ENCODE measurements around the gene CYP4F8. TPM values are rescaled to one million over a fixed set of nuclear protein-coding genes. Genes with fewer than 3 reads are reported as not detected.

The CYP4F8 gene
- total RNA-seq, 1 donor from 2014 or later, result not detected

DNA sequence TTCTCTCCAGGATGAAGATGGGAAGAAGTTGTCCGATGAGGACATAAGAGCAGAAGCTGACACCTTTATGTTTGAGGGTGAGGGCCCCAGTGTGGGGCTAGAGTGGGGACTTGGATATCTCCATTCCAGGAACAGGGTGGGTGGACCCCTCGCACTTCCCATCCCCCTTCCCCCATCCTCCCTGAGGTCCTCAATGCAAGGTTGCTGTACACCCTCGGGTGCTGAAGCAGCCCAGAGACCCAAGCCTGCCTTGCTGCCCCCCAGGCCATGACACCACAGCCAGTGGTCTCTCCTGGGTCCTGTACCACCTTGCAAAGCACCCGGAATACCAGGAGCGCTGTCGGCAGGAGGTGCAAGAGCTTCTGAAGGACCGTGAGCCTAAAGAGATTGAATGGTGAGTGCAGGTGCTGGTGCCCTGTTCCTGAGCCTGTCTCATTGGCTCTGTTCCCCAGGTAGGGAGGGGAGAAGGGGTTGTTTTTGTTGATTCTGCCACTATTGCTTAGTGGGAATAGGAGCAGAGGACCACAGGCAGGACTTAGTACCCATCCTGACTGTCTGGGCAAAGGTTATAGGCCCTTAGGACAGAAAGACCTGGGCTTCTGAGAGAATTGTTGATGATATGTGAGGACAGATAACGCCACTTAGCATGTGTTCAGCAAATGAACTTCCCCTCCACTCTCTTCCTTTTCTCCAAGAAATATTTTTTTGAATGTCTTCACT lies 37.7 kb downstream of the CYP4F8 start:
- H3F3A ChIP-seq (ENCODE audit: low read depth), result no peaks in the 10 kb centered on the region
- H3K4me3 Mint-ChIP-seq, result no peak overlapping the region
- TF ChIP-seq EZH2 (IDR thresholded peaks at IDR 0.05) (no peak), EZH2phosphoT487 (IDR thresholded peaks at IDR 0.05) (no peak)
- TF ChIP-seq, protein P1, sequence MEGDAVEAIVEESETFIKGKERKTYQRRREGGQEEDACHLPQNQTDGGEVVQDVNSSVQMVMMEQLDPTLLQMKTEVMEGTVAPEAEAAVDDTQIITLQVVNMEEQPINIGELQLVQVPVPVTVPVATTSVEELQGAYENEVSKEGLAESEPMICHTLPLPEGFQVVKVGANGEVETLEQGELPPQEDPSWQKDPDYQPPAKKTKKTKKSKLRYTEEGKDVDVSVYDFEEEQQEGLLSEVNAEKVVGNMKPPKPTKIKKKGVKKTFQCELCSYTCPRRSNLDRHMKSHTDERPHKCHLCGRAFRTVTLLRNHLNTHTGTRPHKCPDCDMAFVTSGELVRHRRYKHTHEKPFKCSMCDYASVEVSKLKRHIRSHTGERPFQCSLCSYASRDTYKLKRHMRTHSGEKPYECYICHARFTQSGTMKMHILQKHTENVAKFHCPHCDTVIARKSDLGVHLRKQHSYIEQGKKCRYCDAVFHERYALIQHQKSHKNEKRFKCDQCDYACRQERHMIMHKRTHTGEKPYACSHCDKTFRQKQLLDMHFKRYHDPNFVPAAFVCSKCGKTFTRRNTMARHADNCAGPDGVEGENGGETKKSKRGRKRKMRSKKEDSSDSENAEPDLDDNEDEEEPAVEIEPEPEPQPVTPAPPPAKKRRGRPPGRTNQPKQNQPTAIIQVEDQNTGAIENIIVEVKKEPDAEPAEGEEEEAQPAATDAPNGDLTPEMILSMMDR (IDR thresholded peaks at IDR 0.05), result no peak
- H3K9me3 Mint-ChIP-seq, result peaks cover 22% of the 10 kb centered on the region
- H3K9me3 ChIP-seq (ENCODE audit: low read depth), result no peaks in the 10 kb centered on the region
- no peaks in the 10 kb centered on the region for H3K79me2 ChIP-seq (ENCODE audit: low read depth)
- H3K36me3 Mint-ChIP-seq, result no peaks in the 10 kb centered on the region
- no peaks in the 10 kb centered on the region for H3K27me3 ChIP-seq
- no peak overlapping the region for H3K4me3 ChIP-seq
- no peaks in the 10 kb centered on the region for H3K4me1 ChIP-seq
- no peaks in the 10 kb centered on the region for H3K36me3 ChIP-seq
- no peak for DNase-seq (ENCODE audit: low spot score)
- no peak overlapping the region for H3K27ac ChIP-seq
- no peak overlapping the region for H3K9ac ChIP-seq
- no peaks in the 10 kb centered on the region for H3K27me3 Mint-ChIP-seq (ENCODE audit: insufficient read depth, low read depth)
- H3K4me2 ChIP-seq, result no peak overlapping the region
- H3K4me1 Mint-ChIP-seq, result no peaks in the 10 kb centered on the region
- H3K27ac Mint-ChIP-seq, result no peak overlapping the region
- no peaks in the 10 kb centered on the region for H4K20me1 ChIP-seq (ENCODE audit: low read depth)
- H2AFZ ChIP-seq (replicated peaks), result no peak overlapping the region

DNA sequence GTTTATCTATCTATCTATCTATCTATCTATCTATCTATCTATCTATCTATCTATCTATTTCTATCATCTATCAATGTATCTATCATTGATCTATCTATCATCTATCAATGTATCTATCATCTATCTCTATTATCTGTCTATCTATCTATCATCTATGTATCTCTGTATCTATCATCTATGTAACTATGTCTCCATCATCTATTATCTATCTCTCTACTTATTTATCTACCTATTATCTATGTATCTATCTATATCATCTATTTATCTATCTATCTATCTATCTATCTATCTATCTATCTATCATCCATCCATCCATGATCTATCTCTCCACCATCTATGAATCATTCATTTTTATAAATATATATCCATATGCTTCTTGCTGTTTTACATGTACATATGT lies 41.4 kb downstream of the CYP4F8 start:
- H3K9ac ChIP-seq, result no peak overlapping the region
- Mint-ChIP-seq H3K36me3 (no peaks in the 10 kb centered on the region), H3K27me3 (ENCODE audit: insufficient read depth, low read depth) (no peaks in the 10 kb centered on the region), H3K4me3 (no peak overlapping the region), H3K9me3 (peaks cover 21% of the 10 kb centered on the region), H3K27ac (no peak overlapping the region), H3K4me1 (no peaks in the 10 kb centered on the region)
- no peak overlapping the region for H3K4me3 ChIP-seq
- no peaks in the 10 kb centered on the region for H3K36me3 ChIP-seq
- H3K27ac ChIP-seq, result no peak overlapping the region
- no peaks in the 10 kb centered on the region for H3K27me3 ChIP-seq
- H3K4me2 ChIP-seq, result no peak overlapping the region
- peaks cover 4% of the 10 kb centered on the region for H3K9me3 ChIP-seq (ENCODE audit: low read depth)
- TF ChIP-seq, protein P1 (IDR thresholded peaks at IDR 0.05), result no peak
- TF ChIP-seq EZH2 (IDR thresholded peaks at IDR 0.05), result no peak
- TF ChIP-seq EZH2phosphoT487 (IDR thresholded peaks at IDR 0.05), result no peak
- no peak for DNase-seq (ENCODE audit: low spot score)
- no peaks in the 10 kb centered on the region for H3K4me1 ChIP-seq
- H2AFZ ChIP-seq (replicated peaks), result no peak overlapping the region
- H3K79me2 ChIP-seq (ENCODE audit: low read depth), result no peaks in the 10 kb centered on the region
- H4K20me1 ChIP-seq (ENCODE audit: low read depth), result no peaks in the 10 kb centered on the region
- no peaks in the 10 kb centered on the region for H3F3A ChIP-seq (ENCODE audit: low read depth)

DNA sequence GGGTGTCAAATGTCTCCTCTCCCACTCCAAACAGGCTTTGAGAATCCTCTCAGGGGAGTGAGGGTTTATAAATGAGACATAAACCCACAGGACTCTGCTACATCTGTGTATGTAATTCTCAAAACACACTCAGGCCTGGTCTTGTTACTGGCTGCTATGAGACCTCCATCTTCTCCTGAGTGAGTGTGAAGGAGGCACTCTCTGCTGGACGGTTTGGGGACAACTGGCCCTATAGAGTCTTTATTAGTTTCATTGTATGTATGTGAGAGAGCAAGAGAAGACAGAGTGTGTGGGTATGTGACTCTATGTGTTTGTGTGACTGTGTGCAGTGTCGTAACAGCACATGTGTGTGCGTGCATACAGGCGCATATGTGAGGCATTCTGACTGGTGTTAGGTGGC lies 48.2 kb downstream of the CYP4F8 start:
- Histone ChIP-seq H3K79me2 (ENCODE audit: low read depth) (no peaks in the 10 kb centered on the region), H3K9me3 (ENCODE audit: low read depth) (peaks cover 8% of the 10 kb centered on the region), H3K27ac (no peak overlapping the region), H3K4me3 (no peak overlapping the region), H3K27me3 (no peaks in the 10 kb centered on the region), H3K4me2 (no peak overlapping the region), H3K4me1 (no peaks in the 10 kb centered on the region), H4K20me1 (ENCODE audit: low read depth) (no peaks in the 10 kb centered on the region), H3F3A (ENCODE audit: low read depth) (no peaks in the 10 kb centered on the region), H3K9ac (no peak overlapping the region), H2AFZ (replicated peaks) (no peak overlapping the region), H3K36me3 (no peaks in the 10 kb centered on the region)
- DNase-seq (ENCODE audit: low spot score), result no peak
- Mint-ChIP-seq H3K4me3 (no peak overlapping the region), H3K9me3 (peaks cover 16% of the 10 kb centered on the region), H3K27ac (no peak overlapping the region), H3K27me3 (ENCODE audit: insufficient read depth, low read depth) (peaks cover 4% of the 10 kb centered on the region), H3K4me1 (no peaks in the 10 kb centered on the region), H3K36me3 (no peaks in the 10 kb centered on the region)
- TF ChIP-seq, protein P1 (IDR thresholded peaks at IDR 0.05), result no peak
- TF ChIP-seq EZH2 (IDR thresholded peaks at IDR 0.05) (no peak), EZH2phosphoT487 (IDR thresholded peaks at IDR 0.05) (no peak)

All from neural progenitor cell (in vitro differentiated cells).